ENCODE results near the gene CLTCL1.

Gene CLTCL1

DNA sequence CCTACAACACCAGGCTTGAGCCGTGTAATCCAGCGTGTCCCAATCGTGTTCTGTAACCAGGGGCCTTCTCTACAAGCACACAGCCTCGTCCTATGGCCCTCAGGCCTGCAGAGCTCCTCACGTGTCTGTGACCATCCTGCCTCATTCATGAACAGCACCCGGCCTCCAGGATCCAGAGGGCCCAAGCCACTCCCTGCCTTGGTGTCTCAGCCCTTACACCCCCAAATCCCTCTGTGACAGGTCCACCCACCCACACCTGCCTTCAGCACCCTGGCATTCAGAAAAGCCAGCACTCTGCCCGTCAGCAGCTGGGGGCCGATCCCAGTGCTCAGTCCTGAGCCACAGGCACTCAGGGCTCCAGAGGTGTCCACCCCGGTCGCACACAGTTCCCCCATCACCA, 154.6 kb downstream of the CLTCL1 start:
- Histone ChIP-seq H3K9me3 (ENCODE audit: control insufficient read depth in 2 of 2, low read length in 2 of 2) (no peaks in the 10 kb centered on the region), H3K4me1 (ENCODE audit: control insufficient read depth in 2 of 2, insufficient read depth in 2 of 2, low read length in 2 of 2) (no peaks in the 10 kb centered on the region), H3K9ac (ENCODE audit: low read depth in 1 of 2, low read length in 2 of 2) (no peak overlapping the region), H3K27me3 (ENCODE audit: control insufficient read depth in 2 of 2, insufficient read depth in 2 of 2, low read length in 2 of 2) (no peaks in the 10 kb centered on the region), H3K4me3 (ENCODE audit: low read length in 2 of 2) (no peak overlapping the region), H3K36me3 (ENCODE audit: control insufficient read depth in 2 of 2, insufficient read depth in 2 of 2, low read length in 2 of 2) (peaks cover 49 to 69% of the 10 kb centered on the region in 2 donors), H3K27ac (ENCODE audit: low read depth in 2 of 2, low read length in 2 of 2) (no peak overlapping the region)

DNA sequence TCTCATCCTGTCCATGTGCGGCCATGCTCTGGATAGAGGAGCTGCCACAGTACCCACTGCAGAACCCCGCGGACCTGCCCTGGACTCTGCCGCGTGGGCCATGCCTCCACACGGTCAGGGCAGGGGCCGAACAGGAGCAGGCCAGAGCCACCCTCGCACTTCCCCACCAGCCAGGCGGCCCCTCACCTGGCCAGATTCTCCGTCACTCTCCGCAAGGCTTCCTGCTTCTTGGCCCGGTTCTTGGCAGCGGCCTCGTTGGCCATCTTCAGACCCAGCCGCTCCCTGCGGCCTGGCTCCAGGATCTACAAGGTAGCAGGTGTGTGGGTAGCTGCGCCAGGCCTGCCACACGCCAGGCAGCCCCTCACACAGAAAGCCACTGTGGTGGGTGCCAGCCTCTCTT, 156.6 kb downstream of the CLTCL1 start:
- Histone ChIP-seq H3K27ac (ENCODE audit: low read depth in 2 of 2, low read length in 2 of 2) (no peak overlapping the region), H3K4me3 (ENCODE audit: low read length in 2 of 2) (no peak overlapping the region), H3K4me1 (ENCODE audit: control insufficient read depth in 2 of 2, insufficient read depth in 2 of 2, low read length in 2 of 2) (no peaks in the 10 kb centered on the region), H3K36me3 (ENCODE audit: control insufficient read depth in 2 of 2, insufficient read depth in 2 of 2, low read length in 2 of 2) (peaks cover 44 to 63% of the 10 kb centered on the region in 2 donors), H3K9me3 (ENCODE audit: control insufficient read depth in 2 of 2, low read length in 2 of 2) (no peaks in the 10 kb centered on the region), H3K27me3 (ENCODE audit: control insufficient read depth in 2 of 2, insufficient read depth in 2 of 2, low read length in 2 of 2) (no peaks in the 10 kb centered on the region), H3K9ac (ENCODE audit: low read depth in 1 of 2, low read length in 2 of 2) (no peak overlapping the region)

DNA sequence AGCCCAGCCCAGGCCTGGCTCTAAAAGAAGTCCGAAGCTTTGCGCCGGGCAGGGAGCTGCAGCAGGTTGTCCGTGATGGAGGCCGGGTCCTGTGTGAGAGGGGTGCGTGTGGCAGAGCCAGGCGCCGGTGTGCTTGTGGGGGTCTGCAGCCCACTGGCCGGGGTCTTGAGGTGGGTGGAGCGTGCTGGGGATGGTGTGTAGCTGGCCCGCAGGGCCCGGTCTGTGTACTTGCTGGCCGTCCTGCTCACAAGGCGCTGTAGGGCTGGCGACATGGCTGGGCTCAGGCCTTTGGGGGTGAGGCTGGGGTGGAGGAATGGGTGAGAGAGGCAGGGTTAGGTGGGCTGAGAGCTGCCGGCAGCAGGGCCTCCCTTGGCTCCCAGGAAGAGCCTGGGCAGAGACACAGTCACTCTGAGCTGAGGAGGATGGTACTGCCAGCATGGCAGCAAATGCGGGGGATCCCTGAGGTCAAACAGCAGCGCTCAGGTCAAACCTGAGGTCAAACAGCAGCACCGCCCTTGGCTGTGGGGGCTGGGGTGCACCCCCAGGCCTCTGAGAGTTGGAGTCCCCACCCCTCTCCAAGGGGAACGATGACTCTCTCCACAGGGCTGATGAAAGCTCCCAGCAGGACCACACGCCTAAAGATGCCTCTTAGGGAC, 157.2 kb downstream of the CLTCL1 start:
- H3K4me3 ChIP-seq (ENCODE audit: low read length in 2 of 2) = no peak overlapping the region
- H3K9me3 ChIP-seq (ENCODE audit: control insufficient read depth in 2 of 2, low read length in 2 of 2) = no peaks in the 10 kb centered on the region
- H3K9ac ChIP-seq (ENCODE audit: low read depth in 1 of 2, low read length in 2 of 2) = no peak overlapping the region
- H3K36me3 ChIP-seq (ENCODE audit: control insufficient read depth in 2 of 2, insufficient read depth in 2 of 2, low read length in 2 of 2) = peaks cover 38 to 57% of the 10 kb centered on the region in 2 donors
- H3K27me3 ChIP-seq (ENCODE audit: control insufficient read depth in 2 of 2, insufficient read depth in 2 of 2, low read length in 2 of 2) = no peaks in the 10 kb centered on the region
- no peaks in the 10 kb centered on the region for H3K4me1 ChIP-seq (ENCODE audit: control insufficient read depth in 2 of 2, insufficient read depth in 2 of 2, low read length in 2 of 2)
- H3K27ac ChIP-seq (ENCODE audit: low read depth in 2 of 2, low read length in 2 of 2) = no peak overlapping the region

DNA sequence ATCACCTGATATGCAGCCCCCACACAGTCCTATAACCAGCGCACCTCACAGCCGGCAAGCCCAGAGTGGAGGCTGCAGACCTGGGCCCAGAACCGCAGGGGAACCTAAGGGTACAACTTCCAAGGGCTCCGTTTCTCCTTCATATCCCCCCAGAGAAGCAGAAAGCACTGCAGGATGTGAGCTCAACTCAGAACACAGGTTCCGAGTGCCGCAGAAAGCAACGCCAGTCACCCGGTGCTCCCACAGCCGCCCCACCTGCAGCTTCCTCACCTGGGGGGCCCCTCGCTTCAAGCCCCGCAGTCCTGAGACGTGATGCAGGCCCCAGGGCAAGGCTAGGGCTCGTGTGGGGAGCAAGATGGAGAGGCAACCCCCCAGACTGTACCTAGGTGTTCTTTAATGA, 158.0 kb downstream of the CLTCL1 start:
- peaks cover 32 to 49% of the 10 kb centered on the region in 2 donors for H3K36me3 ChIP-seq (ENCODE audit: control insufficient read depth in 2 of 2, insufficient read depth in 2 of 2, low read length in 2 of 2)

DNA sequence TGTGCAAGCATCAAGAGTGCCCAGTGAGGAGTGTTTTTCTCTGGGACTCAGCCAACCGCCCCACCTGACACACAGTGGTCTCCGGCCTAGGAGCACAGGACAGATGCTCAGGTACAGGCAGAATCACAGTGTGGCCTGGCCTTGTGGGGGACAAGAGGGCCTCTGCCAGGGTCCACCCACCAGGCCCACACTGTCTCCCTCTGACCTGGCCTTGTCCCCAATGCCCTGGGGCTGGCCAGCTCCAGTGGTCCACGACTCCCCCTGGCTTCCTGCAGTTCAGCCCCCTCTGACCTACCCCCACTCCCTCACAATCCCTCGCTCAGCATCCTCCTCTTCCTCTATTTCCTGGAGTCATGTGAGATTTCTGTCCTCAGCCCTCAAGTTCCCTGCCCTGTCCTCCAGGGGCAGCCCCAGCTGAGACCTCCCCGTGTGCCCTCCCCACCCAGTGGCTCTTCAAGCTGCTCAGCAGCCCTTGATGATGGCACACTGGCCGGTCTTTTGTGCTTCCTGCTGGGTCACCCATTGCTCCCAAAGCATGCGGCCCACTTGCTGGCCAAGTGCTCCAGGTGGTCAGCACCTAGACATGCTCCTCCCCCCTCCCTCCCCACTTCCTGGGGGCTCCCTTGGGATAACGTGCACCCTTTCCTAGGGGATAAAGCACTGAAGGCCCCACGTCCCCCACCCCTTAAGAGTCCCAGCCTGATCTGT, 158.7 kb downstream of the CLTCL1 start:
- Histone ChIP-seq H3K4me3 (ENCODE audit: low read length in 2 of 2) (no peak overlapping the region), H3K27ac (ENCODE audit: low read depth in 2 of 2, low read length in 2 of 2) (no peak overlapping the region), H3K27me3 (ENCODE audit: control insufficient read depth in 2 of 2, insufficient read depth in 2 of 2, low read length in 2 of 2) (no peaks in the 10 kb centered on the region), H3K9ac (ENCODE audit: low read depth in 1 of 2, low read length in 2 of 2) (no peak overlapping the region), H3K4me1 (ENCODE audit: control insufficient read depth in 2 of 2, insufficient read depth in 2 of 2, low read length in 2 of 2) (no peaks in the 10 kb centered on the region), H3K9me3 (ENCODE audit: control insufficient read depth in 2 of 2, low read length in 2 of 2) (no peaks in the 10 kb centered on the region), H3K36me3 (ENCODE audit: control insufficient read depth in 2 of 2, insufficient read depth in 2 of 2, low read length in 2 of 2) (peaks cover 25 to 43% of the 10 kb centered on the region in 2 donors)

More for the DNA sequence above, 158.0 kb downstream of the CLTCL1 start:
- no peaks in the 10 kb centered on the region for H3K9me3 ChIP-seq (ENCODE audit: control insufficient read depth in 2 of 2, low read length in 2 of 2)
- H3K9ac ChIP-seq (ENCODE audit: low read depth in 1 of 2, low read length in 2 of 2) = no peak overlapping the region
- H3K4me3 ChIP-seq (ENCODE audit: low read length in 2 of 2) = no peak overlapping the region
- no peak overlapping the region for H3K27ac ChIP-seq (ENCODE audit: low read depth in 2 of 2, low read length in 2 of 2)
- H3K4me1 ChIP-seq (ENCODE audit: control insufficient read depth in 2 of 2, insufficient read depth in 2 of 2, low read length in 2 of 2) = no peaks in the 10 kb centered on the region
- H3K27me3 ChIP-seq (ENCODE audit: control insufficient read depth in 2 of 2, insufficient read depth in 2 of 2, low read length in 2 of 2) = no peaks in the 10 kb centered on the region

DNA sequence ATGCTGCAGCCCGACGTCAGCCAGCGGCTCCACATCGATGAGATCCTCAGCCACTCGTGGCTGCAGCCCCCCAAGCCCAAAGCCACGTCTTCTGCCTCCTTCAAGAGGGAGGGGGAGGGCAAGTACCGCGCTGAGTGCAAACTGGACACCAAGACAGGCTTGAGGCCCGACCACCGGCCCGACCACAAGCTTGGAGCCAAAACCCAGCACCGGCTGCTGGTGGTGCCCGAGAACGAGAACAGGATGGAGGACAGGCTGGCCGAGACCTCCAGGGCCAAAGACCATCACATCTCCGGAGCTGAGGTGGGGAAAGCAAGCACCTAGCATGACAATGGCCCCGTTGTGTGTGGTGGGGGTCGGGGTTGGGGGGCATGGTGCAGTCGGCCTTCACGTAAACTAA, 159.4 kb downstream of the CLTCL1 start:
- no peaks in the 10 kb centered on the region for H3K27me3 ChIP-seq (ENCODE audit: control insufficient read depth in 2 of 2, insufficient read depth in 2 of 2, low read length in 2 of 2)
- H3K36me3 ChIP-seq (ENCODE audit: control insufficient read depth in 2 of 2, insufficient read depth in 2 of 2, low read length in 2 of 2) = peaks cover 20 to 37% of the 10 kb centered on the region in 2 donors
- no peak overlapping the region for H3K27ac ChIP-seq (ENCODE audit: low read depth in 2 of 2, low read length in 2 of 2)
- H3K4me3 ChIP-seq (ENCODE audit: low read length in 2 of 2) = no peak overlapping the region
- H3K4me1 ChIP-seq (ENCODE audit: control insufficient read depth in 2 of 2, insufficient read depth in 2 of 2, low read length in 2 of 2) = no peaks in the 10 kb centered on the region
- no peak overlapping the region for H3K9ac ChIP-seq (ENCODE audit: low read depth in 1 of 2, low read length in 2 of 2)
- no peaks in the 10 kb centered on the region for H3K9me3 ChIP-seq (ENCODE audit: control insufficient read depth in 2 of 2, low read length in 2 of 2)

DNA sequence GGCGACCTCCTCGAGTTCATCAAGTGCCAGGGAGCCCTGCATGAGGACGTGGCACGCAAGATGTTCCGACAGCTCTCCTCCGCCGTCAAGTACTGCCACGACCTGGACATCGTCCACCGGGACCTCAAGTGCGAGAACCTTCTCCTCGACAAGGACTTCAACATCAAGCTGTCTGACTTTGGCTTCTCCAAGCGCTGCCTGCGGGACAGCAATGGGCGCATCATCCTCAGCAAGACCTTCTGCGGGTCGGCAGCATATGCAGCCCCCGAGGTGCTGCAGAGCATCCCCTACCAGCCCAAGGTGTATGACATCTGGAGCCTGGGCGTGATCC, 159.9 kb downstream of the CLTCL1 start:
- H3K27me3 ChIP-seq (ENCODE audit: control insufficient read depth in 2 of 2, insufficient read depth in 2 of 2, low read length in 2 of 2) = no peaks in the 10 kb centered on the region
- peaks cover 15 to 32% of the 10 kb centered on the region in 2 donors for H3K36me3 ChIP-seq (ENCODE audit: control insufficient read depth in 2 of 2, insufficient read depth in 2 of 2, low read length in 2 of 2)
- no peaks in the 10 kb centered on the region for H3K9me3 ChIP-seq (ENCODE audit: control insufficient read depth in 2 of 2, low read length in 2 of 2)
- H3K4me1 ChIP-seq (ENCODE audit: control insufficient read depth in 2 of 2, insufficient read depth in 2 of 2, low read length in 2 of 2) = no peaks in the 10 kb centered on the region
- no peak overlapping the region for H3K9ac ChIP-seq (ENCODE audit: low read depth in 1 of 2, low read length in 2 of 2)
- H3K27ac ChIP-seq (ENCODE audit: low read depth in 2 of 2, low read length in 2 of 2) = no peak overlapping the region
- no peak overlapping the region for H3K4me3 ChIP-seq (ENCODE audit: low read length in 2 of 2)

DNA sequence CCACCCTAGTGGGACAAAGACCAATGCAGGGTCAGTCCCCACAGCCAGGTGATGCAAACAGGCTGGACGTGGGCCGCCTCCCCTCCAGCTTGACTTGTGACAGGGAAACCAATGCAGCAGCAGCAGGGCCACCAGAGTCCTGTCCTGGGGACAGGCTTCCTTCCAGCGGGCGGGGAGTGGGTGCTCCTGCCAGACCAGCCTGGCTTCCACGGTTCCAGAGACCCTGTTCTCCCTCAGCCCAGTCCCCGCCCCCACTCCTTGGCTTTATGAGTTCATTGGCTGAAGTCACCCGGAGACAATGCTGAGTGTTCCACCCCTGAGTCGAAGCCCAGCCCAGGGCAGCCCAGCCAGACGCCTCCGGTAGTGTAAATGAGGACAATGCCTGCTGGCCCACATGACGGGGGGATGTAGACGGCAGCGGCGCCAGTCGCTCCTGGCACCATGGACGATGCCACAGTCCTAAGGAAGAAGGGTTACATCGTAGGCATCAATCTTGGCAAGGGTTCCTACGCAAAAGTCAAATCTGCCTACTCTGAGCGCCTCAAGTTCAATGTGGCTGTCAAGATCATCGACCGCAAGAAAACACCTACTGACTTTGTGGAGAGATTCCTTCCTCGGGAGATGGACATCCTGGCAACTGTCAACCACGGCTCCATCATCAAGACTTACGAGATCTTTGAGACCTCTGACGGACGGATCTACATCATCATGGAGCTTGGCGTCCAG, 160.4 kb downstream of the CLTCL1 start, which contains the start of gene TSSK2:
TSS of gene TSSK2 (plus strand) at position 350 of the 726 bp plus-strand sequence. CDS start at position 442, 92 bp downstream.
- H3K9ac ChIP-seq (ENCODE audit: low read depth in 1 of 2, low read length in 2 of 2) = no peak within 1 kb of the TSS

DNA sequence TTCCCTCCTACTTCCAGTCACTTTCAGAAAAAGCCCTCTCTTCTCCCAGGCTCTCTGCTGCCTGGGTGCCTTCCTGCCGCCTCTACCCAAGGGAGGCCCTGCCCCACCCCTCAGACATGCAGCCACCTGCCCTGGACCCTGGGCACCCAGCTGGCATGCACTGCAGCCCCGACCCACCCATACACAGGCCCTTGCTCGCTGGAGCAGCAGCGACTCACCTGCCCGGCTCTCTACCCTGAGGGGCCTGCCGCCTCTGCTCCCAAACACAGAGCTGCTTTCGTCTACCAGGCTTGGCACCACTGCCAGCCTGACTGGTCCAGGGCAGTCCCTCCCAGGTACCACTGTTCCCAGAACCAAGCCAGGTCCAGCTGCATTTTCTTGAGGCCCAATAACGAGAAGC, 161.6 kb downstream of the CLTCL1 start:
- no peaks in the 10 kb centered on the region for H3K27me3 ChIP-seq (ENCODE audit: control insufficient read depth in 2 of 2, insufficient read depth in 2 of 2, low read length in 2 of 2)
- H3K9ac ChIP-seq (ENCODE audit: low read depth in 1 of 2, low read length in 2 of 2) = no peak overlapping the region
- H3K36me3 ChIP-seq (ENCODE audit: control insufficient read depth in 2 of 2, insufficient read depth in 2 of 2, low read length in 2 of 2) = peaks cover 8 to 22% of the 10 kb centered on the region in 2 donors
- H3K4me3 ChIP-seq (ENCODE audit: low read length in 2 of 2) = no peak overlapping the region
- no peaks in the 10 kb centered on the region for H3K4me1 ChIP-seq (ENCODE audit: control insufficient read depth in 2 of 2, insufficient read depth in 2 of 2, low read length in 2 of 2)
- no peak overlapping the region for H3K27ac ChIP-seq (ENCODE audit: low read depth in 2 of 2, low read length in 2 of 2)
- no peaks in the 10 kb centered on the region for H3K9me3 ChIP-seq (ENCODE audit: control insufficient read depth in 2 of 2, low read length in 2 of 2)

More for the DNA sequence above, 160.4 kb downstream of the CLTCL1 start, which contains the start of gene TSSK2:
- no peaks in the 10 kb centered on the region for H3K9me3 ChIP-seq (ENCODE audit: control insufficient read depth in 2 of 2, low read length in 2 of 2)
- no peak within 1 kb of the TSS for H3K4me3 ChIP-seq (ENCODE audit: low read length in 2 of 2)
- H3K4me1 ChIP-seq (ENCODE audit: control insufficient read depth in 2 of 2, insufficient read depth in 2 of 2, low read length in 2 of 2) = no peaks in the 10 kb centered on the region
- peaks cover 11 to 27% of the 10 kb centered on the region in 2 donors for H3K36me3 ChIP-seq (ENCODE audit: control insufficient read depth in 2 of 2, insufficient read depth in 2 of 2, low read length in 2 of 2)
- H3K27me3 ChIP-seq (ENCODE audit: control insufficient read depth in 2 of 2, insufficient read depth in 2 of 2, low read length in 2 of 2) = no peaks in the 10 kb centered on the region
- H3K27ac ChIP-seq (ENCODE audit: low read depth in 2 of 2, low read length in 2 of 2) = no peak within 1 kb of the TSS
